H1 (cell line): Measurements from ENCODE around the gene DCP1B.

ENCODE experiments used
- EZH2 ChIP-seq: fragments of 200-600 bp; sonication (generic); IDR thresholded peaks from 2 replicates; pipeline ENCODE4 v1.7.1; 2012; ENCODE audit warnings: low read depth, mild to moderate bottlenecking, moderate library complexity, low read length, inconsistent platforms; ENCODE audit not compliant: severe bottlenecking
- GABPA ChIP-seq: IDR thresholded peaks from 2 replicates; pipeline ENCODE4 v1.6.1; 2011; ENCODE audit warnings: mild to moderate bottlenecking, low read length, moderate library complexity, borderline replicate concordance; ENCODE audit not compliant: insufficient read depth
- GTF2F1 ChIP-seq: IDR thresholded peaks from 2 replicates; pipeline ENCODE4 v1.6.1; 2012; ENCODE audit warnings: low read depth, low read length, improper control_type of control experiment, borderline replicate concordance
- JUND ChIP-seq: IDR thresholded peaks from 2 replicates; pipeline ENCODE4 v1.6.1; 2011; ENCODE audit warnings: mild to moderate bottlenecking, improper control_type of control experiment, low read length
- POLR2AphosphoS5 ChIP-seq: IDR thresholded peaks from 2 replicates; pipeline ENCODE4 v1.6.1; 2011; ENCODE audit warnings: low read depth, low read length
- POU5F1 ChIP-seq: IDR thresholded peaks from 2 replicates; pipeline ENCODE4 v1.6.1; 2011; ENCODE audit warnings: low read depth, mild to moderate bottlenecking, low read length, moderate library complexity
- TF ChIP-seq, protein P1 (sequence below), 3 experiments: IDR thresholded peaks; 1 replicate in 2 of 3; 2 replicates in 1 of 3; pipeline versions ENCODE4 v1.5.1 to v1.6.1; 2011; ENCODE audit warnings: low read length in 3 of 3, mild to moderate bottlenecking in 3 of 3, inconsistent platforms in 2 of 3, low read depth in 1 of 3, moderate library complexity in 1 of 3; ENCODE audit not compliant: insufficient read depth in 1 of 3; ENCODE audit errors: control extremely low read depth in 1 of 3

DNA sequence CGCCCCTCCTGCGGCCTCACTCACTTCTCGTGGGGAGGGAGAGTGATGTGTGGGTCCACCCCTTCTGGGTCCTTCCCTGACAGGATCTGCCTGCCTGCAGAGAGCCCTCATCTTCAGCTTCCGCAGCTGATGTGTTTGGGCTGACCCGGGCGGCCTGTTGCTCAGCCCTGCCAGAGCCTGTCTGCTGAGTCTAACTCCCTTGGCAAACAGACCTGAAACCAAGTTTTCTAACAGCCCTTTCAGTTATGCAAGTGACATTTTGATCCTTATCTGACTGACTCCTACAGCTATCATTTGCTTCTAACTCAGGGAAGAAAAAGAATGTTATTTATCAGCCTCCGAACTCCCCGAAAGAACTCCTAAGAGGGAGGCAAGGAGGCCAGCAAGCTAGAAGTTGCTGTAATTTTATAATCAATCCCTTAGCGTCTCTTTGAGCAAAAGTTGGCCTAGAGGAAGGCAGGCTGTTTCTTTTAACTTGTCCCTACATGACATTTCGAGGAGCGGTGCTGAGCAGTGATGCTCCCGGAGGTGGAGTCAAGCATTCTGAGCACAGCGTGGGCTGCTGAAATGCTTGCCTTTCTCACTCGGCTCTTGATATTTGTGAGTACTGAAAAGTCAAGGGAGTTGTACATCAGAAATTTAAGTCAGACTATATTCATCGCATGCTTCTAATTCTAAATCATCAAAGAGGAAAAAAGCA, 54.3 kb downstream of the DCP1B start:
- TF ChIP-seq, protein P1, sequence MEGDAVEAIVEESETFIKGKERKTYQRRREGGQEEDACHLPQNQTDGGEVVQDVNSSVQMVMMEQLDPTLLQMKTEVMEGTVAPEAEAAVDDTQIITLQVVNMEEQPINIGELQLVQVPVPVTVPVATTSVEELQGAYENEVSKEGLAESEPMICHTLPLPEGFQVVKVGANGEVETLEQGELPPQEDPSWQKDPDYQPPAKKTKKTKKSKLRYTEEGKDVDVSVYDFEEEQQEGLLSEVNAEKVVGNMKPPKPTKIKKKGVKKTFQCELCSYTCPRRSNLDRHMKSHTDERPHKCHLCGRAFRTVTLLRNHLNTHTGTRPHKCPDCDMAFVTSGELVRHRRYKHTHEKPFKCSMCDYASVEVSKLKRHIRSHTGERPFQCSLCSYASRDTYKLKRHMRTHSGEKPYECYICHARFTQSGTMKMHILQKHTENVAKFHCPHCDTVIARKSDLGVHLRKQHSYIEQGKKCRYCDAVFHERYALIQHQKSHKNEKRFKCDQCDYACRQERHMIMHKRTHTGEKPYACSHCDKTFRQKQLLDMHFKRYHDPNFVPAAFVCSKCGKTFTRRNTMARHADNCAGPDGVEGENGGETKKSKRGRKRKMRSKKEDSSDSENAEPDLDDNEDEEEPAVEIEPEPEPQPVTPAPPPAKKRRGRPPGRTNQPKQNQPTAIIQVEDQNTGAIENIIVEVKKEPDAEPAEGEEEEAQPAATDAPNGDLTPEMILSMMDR (IDR thresholded peaks at IDR 0.05; ENCODE audit: control extremely low read depth in 1 of 3, insufficient read depth in 1 of 3, low read depth in 1 of 3, low read length in 3 of 3), result no peak
- TF ChIP-seq POLR2AphosphoS5, result no peak
- no peak for TF ChIP-seq POU5F1
- TF ChIP-seq JUND, result no peak
- TF ChIP-seq GABPA, result no peak
- no peak for TF ChIP-seq GTF2F1
- TF ChIP-seq EZH2, result no peak
